GM21367 (cell line): Measurements from ENCODE around the gene HAUS8.
"Not testable (repeated sequence)": the region's sequence is repeated elsewhere in the genome, so short reads cannot be mapped to it uniquely, and the experiment has no call there.

Experiments used
- ATAC-seq: cut with Tn5 transposase; IDR thresholded peaks from one replicate; pipeline ENCODE4 v1.9.1; 2021; ENCODE audit not compliant: unreplicated experiment

Gene HAUS8, protein sequence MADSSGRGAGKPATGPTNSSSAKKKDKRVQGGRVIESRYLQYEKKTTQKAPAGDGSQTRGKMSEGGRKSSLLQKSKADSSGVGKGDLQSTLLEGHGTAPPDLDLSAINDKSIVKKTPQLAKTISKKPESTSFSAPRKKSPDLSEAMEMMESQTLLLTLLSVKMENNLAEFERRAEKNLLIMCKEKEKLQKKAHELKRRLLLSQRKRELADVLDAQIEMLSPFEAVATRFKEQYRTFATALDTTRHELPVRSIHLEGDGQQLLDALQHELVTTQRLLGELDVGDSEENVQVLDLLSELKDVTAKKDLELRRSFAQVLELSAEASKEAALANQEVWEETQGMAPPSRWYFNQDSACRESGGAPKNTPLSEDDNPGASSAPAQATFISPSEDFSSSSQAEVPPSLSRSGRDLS

DNA sequence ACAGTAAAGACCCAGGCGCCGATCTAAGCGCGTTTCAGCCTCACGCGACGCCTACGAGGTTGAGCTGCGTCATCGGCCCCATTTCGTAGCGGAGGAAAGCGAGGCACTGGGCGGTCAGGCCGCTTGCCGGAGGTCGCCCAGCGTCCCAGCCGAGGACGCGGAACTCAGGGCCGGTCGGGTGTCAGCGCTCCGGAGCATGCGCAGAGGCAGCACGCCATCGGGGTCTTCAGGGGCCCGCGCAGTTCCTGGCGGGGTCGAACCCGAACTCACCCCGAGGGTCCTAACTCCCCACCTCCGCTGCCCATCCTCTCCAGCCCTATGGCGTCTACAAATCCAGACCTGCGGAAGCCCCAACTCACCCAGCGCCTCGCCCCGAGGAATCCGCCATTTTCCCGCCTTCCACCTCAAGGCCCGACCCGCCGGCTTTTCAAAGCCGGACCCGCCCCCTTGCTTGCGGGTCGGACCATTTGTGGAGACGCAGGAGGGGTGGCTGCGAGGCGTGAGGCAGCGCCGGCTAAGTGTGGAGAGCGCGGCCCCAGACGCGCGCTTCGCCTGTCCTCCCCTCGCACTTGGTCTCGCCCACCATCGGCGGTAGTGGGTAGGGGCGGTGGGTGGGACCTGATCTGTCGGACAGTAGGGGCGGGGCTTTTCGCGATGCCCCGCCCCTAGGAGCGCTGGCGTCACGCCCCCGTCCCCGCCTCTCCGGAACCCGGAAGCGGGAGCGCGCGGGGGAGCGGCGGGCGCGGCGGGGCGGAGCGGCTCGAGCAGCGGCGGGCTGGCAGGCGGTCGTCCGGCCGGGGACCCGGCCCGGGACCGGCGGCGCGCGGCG is at the start of gene HAUS8, which contains the start of gene MYO9B:
Gene HAUS8 (minus strand): TSS at position 418 of the 829 bp plus-strand sequence. CDS start 30 bp downstream, at position 388.
Gene MYO9B (plus strand): TSS at position 743 of the 829 bp plus-strand sequence. CDS start 25,941 bp downstream, outside the sequence.
- ATAC-seq = peak; percentile 60

DNA sequence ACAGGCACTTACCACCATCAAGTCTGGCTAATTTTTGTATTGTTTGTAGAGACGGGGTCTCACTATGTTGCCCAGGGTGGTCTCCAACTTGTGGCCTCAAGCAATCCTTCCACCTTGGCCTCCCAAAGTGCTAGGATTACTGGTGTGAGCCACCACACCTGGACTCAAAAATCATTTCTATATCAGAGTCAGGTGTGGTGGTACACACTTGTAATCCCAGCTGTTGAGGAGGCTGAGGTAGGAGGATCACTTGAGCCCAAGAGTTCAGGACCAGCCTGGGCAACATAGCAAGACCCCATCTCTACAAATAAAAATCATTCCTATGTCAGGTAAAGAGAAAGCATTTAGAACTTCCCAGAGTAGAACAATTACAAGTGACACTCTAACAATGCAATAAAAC is 48.8 kb upstream of the HAUS8 start:
- ATAC-seq = no peak

DNA sequence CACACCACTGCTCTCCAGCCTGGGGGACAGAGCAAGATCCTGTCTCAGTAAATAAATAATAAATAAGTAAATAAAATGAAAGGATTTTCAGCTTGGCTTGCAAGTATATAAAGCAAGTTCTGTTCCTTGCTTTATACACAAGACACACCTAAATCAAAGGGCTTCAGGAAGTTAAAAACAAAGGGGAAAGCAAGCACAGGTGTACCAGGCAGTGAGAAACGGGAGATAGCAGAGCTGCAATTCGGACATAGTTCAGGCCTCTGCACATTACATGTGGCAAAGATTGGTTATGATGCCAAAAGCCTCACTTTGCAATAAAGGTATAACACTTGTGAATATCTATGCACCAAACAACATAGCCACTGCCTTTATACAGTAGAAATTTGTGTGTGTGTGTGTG is 47.8 kb upstream of the HAUS8 start:
- ATAC-seq = no peak

DNA sequence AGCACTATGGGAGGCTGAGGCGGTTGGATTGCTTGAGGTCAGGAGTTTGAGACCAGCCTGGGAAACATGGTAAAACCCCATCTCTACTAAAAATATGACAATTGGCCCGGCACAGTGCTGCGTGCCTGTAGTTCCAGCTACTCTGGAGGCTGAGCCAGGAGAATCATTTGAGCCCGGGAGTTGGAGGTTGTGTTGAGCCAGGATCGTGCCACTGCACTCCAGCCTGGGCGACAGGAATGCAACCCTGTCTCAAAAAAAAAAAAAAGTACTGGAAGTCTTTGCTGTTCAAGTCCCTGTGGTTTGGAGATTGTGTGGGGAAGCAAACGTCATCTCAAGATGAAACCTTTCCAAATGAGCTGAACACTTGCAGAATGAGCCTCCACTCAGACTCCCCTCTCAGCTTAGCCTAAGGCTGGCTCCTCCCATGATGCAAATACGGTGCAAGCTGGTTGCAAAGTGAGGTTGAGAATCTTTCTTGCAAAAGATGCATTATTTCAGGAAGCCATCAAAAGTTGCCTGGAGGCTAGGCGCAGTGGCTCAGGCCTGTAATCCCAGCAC is 46.6 kb upstream of the HAUS8 start:
- no peak for ATAC-seq

DNA sequence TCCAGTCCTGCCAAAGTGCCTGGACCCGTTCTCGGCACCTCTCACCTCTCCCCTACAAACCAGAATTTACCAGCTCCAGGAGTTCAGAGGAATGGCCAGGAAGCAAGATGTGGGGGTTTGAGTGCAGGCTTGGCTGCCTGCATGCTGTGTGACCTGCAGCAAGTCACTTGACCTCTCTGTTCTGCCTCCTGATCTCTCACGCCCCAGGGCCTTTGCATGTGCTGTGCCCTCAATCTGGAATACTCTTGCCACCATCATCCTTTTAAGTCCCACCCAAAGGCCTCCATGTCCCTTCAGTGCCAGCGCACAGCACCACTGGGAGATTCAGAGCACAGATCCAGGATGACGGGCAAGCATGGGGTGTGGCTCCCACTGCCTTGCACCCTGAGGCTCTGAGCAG is 43.7 kb upstream of the HAUS8 start:
- no peak for ATAC-seq

DNA sequence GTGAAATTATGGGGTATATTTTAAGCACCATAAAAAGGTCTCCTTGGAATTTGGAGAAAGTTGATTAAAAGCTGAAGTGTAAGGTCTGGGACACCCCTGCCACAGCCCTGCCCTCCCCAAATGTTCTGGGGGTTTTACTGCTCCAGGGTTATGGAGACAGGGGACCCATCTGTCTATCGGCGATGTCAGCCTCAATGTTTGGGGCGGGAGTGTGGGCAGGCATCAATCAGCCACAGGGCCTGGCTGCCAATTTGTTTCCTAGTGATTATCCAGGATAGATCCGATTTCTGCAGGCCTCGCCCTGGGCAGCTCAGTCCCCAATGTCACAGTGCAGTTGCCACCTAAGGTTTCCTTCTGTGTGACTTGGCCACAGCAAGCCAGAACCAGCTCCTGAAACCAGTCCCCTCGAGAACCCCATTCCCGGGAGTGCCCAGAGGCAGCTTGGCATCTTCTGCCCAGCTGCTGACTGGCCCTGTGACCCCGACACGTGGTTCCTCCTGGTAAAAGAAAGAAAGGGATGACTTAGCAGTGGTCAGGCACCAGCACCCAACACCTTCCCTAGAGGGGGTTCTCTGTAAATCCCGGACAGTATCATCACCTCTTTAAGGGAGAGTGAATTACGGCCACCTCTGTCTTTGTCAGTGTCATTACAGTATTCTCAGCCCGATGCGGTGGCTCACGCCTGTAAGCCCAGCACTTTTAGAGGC is 41.9 kb upstream of the HAUS8 start:
- no peak for ATAC-seq

DNA sequence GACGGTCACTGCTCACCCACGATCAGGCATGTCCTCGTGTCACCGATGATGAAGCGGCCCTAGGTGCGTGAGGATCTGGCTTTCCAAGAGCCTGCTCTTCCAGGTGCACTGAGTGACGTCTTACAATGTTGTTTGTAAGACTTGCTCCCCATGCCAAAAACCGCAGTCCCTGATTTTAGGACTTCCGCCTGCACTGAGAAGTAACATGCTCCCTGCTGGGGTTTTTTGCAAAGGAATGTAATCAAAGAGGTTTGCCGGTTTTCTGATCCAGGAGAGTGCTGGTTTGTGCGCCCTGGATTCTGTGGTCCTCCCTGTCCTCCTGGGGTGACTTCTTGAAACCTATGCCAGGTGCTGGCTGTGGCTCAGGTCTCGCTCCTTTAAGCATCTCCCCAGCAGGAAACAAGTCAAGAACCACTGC is 39.2 kb upstream of the HAUS8 start:
- no peak for ATAC-seq

DNA sequence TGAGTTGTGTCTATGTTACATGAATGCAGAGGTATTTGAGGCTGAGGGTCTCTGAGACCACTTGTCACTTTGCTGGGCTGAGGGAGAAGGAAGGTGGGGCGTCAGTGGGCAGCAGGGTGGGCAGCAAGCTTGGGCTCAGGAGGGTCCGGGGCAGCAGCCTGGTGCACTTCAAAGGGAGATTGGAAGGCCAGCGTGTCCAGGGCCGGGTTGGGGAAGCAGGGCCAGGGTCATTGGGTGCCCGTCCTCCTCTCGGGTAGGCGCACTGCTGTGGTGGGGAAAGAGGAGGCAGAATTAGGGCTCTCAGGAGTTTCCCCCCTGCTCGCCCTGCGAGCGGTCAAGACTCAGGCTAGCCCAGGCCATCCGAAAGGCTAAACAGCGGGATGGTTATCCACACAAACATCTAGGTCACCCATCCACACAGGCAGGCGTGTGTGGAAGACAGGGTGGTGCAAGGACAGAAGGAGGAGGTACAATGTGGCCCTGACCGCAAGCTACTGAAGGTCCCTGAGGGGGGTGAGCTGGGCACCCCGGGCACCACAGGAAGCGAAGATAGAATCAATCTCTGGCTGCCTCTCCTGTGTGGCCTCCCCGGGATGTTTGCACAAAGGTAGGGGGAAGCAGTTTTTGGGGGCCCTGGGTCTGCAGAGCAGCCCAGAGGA is 38.0 kb upstream of the HAUS8 start:
- ATAC-seq = no peak

- no peak for ATAC-seq
Observed at GRCh38 chr19:17112700-17113099, 37.4 kb upstream of the HAUS8 start.

GRCh38 chr19:17112271-17112670 is 37.0 kb upstream of the HAUS8 start:
- ATAC-seq = no peak

GRCh38 chr19:17111766-17112165 is 36.5 kb upstream of the HAUS8 start:
- no peak for ATAC-seq

DNA sequence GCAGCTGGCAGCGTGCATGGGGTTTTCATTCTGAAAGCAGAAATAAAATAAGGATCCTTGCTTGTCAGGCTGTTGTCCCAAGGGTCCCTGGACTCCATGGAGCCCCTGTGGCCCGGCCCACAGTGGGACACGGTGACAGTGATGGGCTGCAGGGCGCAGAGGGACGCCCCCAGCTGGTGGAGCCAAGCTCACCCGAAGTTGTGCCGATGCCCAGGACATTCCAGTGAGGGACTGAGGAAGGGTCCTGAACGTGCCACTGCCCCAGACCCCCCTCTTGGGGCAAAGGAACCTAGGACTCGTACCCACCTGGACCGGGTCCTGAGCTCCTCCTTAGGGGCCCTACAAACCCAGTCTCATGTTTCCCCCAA is 35.3 kb upstream of the HAUS8 start:
- ATAC-seq = no peak

GRCh38 chr19:17109962-17110598 is 34.8 kb upstream of the HAUS8 start:
- ATAC-seq = no peak

DNA sequence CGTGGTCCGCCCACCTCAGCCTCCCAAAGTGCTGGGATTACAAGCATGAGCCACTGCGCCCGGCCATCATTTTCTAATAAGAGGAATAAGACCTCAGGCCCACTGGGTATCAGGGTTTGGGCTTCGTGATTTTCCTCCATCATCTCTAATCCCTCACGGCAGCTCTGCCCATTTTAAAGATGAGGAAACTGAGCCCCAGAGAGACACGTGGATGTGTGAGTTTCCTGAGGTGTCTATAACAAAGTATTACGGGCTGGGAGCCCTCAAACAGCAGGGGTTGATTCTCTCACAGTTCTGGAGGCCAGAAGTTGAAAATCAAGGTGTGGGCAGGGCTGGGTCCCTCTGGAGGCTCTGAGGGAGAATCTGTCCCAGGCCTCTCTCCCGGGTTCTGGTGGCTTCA is 34.0 kb upstream of the HAUS8 start:
- ATAC-seq = no peak

DNA sequence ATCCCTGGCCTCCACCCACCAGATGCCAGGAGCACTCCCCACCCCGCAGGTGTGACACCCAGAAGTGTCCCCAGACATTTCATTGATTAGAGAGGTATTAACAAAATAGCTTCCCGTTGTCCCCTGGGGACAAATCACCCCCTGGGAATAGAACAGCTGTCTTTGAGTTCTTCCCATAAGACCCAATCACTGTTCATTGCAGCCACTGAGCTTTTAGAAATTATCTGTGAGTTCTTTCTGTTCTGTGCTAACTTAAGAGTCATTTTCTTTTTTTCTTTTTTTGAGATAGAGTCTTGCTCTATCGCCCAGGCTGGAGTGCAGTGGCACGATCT is 33.2 kb upstream of the HAUS8 start:
- no peak for ATAC-seq

DNA sequence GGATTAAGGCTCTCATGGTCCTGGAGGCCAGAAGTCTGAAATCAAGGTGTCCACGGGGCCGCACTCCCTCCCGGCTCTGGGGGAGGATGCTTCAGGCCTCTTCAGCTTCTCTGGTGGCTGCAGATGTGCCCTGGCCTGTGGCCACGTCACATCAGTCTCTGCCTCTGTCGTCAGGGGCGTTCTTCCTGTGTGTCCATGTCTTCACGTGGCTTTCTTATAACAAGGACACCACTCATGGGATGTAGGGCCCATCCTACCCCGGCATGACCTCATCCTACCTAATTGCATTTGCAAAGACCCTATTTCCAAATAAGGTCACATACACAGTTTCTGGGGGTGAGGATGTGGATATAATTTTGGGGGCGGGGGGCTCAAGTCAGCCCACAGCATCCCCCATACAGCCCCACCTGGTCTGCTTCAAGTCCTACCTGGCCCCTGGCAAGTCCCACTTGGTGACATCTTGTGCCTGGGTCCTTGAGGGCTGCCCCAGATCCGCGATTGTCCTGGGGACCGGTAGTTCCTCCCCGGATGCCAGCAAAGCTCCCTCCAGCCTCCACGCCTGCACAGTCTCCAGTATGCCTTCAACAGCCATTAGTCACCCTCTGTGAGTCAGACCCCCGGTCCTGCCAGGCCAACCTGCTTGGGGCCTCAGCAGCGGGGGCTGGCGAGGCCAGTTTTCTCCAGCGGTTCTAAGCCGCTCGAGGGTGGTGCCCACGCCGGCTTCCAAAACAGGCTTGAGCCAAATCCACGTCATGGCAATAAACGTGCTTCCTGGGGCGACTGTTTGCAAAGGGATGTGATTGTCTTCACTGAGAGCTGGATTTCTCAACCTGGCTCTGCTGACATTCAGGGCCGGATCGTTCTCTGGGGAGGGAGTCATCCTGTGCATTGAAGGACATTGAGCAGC is 32.5 kb upstream of the HAUS8 start:
- ATAC-seq = no peak

DNA sequence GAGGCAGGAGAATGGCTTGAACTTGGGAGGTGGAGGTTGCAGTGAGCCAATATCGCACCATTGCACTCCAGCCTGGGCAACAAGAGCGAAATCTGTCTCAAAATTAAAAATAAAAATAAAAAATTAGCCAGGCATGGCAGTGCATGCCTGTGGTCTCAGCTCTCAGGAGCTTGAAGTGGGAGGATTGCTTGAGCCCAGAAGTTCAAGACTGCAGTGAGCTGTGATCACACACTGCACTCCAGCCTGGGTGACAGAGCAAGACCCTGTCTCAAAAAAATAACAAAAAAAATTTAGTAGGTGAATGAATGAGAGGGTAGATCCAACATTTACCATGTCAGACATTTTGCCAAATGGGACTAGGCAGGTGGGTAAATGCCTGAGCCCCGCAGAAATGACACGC is 31.7 kb upstream of the HAUS8 start:
- not testable (repeated sequence) for ATAC-seq

DNA sequence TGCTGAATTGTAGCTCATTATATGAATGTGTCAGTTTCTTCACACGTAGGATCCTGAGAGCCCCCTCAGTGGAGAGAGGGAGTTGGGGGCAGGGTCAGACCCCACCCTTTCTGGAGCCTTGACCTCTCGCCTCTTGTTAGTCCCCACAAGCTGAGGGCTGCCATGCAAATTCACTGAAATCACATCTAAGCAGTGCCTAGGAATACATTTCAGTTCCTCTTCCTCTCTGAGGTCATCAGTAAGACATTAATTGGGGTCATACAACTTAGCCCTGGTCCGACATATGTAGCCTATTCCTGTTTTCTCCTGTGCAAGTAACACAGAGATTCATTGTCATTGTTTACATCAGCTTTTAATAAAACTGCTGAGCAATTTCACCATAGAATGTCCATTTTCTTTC is 30.3 kb upstream of the HAUS8 start:
- ATAC-seq = no peak

DNA sequence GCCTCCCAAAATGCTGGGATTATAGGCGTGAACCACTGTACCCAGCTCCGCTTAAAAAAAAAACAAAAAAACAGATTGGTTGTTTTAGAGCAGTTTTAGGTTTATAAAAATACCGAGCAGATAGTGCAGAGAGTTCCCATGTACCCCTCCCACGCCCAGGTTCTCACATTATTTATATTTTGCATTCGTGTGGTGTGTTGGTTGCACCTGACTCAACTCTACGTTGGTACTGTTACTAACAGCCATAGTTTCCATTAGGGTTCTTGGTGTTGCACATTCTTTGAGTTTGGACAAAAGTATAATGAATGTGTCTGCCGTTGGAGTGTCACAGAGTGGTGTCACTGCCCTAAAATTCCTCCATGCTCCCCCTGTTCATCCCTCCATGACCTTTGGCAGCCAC is 29.4 kb upstream of the HAUS8 start:
- no peak for ATAC-seq
